Activated T-helper 1 cell treated with anti-CD3 and anti-CD28 coated beads, Interleukin-12 subunit alpha, Interleukin-12 subunit beta, Interleukin-2, Interleukin-4 antibody, amounts not matched to agents 30 ng/mL and 10 ng/mL and 1 ng/mL, durations not matched to agents 14 hours and 24 hours and 36 hours (primary cell): ENCODE measurements around the gene PITPNC1. TPM values are rescaled to one million over a fixed set of nuclear protein-coding genes. Genes with fewer than 3 reads are reported as not detected.

Source experiments
- DNase-seq: peaks from one replicate; pipeline ENCODE4 v3.0.0; 2021; ENCODE audit warnings: low spot score
- H3K27ac Mint-ChIP-seq: one replicate; pipeline ENCODE4 v1.8.0; 2021; ENCODE audit warnings: mild to moderate bottlenecking, mixed read lengths
- H3K27me3 Mint-ChIP-seq: one replicate; pipeline ENCODE4 v1.8.0; 2022; ENCODE audit warnings: mild to moderate bottlenecking, moderate library complexity, mixed read lengths; ENCODE audit not compliant: insufficient read depth
- H3K36me3 Mint-ChIP-seq: one replicate; pipeline ENCODE4 v1.8.0; 2021; ENCODE audit warnings: low read depth, mixed read lengths
- H3K4me1 Mint-ChIP-seq: one replicate; pipeline ENCODE4 v1.8.0; 2021; ENCODE audit warnings: low read depth, mixed read lengths
- H3K4me3 Mint-ChIP-seq: one replicate; pipeline ENCODE4 v1.8.0; 2021; ENCODE audit warnings: mild to moderate bottlenecking, moderate library complexity, mixed read lengths
- H3K9me3 Mint-ChIP-seq: one replicate; pipeline ENCODE4 v1.8.0; 2021; ENCODE audit warnings: mixed read lengths
- intact Hi-C: fragments of 100-400 bp; cut with micrococcal nuclease; formaldehyde crosslinking; loops from one replicate; pipeline ENCODE4 v1.15.1; 2024
- total RNA-seq: library from RNA; stranded (reverse); gene quantifications from 2 replicates; pipeline ENCODE4 v1.2.3, GENCODE V29; 2022

Gene PITPNC1
- total RNA-seq, 1 donor from 2014 or later, result 17.7 TPM

- Mint-ChIP-seq H3K9me3 (no peaks in the 10 kb centered on the region), H3K27me3 (no peaks in the 10 kb centered on the region), H3K27ac (no peak overlapping the region), H3K36me3 (no peaks in the 10 kb centered on the region), H3K4me1 (peaks cover 7% of the 10 kb centered on the region), H3K4me3 (no peak overlapping the region)
- DNase-seq, result no peak
- intact Hi-C loops, result no loop called here
Observed at GRCh38 chr17:67525239-67526135, 148.4 kb downstream of the PITPNC1 start.

GRCh38 chr17:67526700-67527099, 149.6 kb downstream of the PITPNC1 start:
- intact Hi-C loops, result no loop called here
- DNase-seq, result no peak
- H3K4me1 Mint-ChIP-seq, result no peaks in the 10 kb centered on the region
- H3K27me3 Mint-ChIP-seq, result no peaks in the 10 kb centered on the region
- no peaks in the 10 kb centered on the region for H3K36me3 Mint-ChIP-seq
- H3K27ac Mint-ChIP-seq, result no peak overlapping the region
- no peak overlapping the region for H3K4me3 Mint-ChIP-seq
- H3K9me3 Mint-ChIP-seq, result no peaks in the 10 kb centered on the region

DNA sequence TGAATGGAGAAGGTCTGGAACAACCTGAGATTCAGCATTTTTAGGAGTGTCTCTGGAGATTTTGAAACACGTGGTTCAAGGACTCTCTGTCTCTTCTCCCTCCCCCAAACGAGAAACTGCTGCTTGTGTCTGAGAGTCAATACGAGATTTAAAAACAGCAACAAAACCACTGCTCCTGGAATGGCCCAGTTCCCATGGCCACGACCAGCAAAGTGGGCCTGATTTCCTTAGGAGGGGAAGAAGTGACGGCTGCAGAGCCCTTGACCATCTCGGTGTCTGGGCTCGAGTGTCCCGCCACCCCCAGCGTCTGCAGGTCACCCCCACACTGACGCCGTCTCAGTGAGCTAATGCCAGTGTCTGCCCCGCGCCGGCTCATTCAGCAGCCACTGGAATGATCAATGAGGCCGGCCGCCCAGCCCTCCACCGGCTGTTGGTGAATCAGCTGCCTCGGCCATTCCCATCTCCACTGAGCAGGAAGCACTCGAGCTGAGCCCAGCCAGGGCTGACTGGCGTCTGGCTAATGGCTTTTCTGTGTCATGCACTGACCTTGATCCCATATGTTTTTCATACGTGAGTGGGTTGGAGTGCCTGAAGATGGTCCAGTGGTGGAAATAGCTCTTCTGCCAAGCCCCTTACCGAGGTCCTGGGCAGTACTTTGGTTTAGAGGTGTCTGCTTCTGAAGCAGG, 151.8 kb downstream of the PITPNC1 start:
- intact Hi-C loops, result no loop called here

DNA sequence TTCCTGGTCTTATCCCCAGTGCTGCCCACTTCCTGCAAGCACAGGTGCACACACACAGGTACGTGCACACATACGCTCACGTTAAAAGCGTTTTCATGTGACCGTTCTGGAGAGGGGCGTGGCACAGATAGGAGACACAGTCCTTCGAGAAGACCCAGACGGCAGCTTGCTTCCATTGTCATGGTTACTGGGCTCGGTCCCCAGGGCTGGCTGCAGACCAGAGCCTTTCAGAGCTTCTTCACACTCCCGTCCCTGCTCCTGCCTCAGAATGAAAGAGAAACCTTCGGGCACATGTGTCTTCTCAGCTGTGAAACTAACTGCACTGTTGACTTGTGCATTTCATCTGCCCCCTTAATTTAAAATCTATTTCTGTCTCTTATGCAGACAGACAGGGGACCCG, 154.2 kb downstream of the PITPNC1 start:
- no peak overlapping the region for H3K4me3 Mint-ChIP-seq
- H3K27ac Mint-ChIP-seq, result no peak overlapping the region
- intact Hi-C loops, result no loop called here
- peaks cover 4% of the 10 kb centered on the region for H3K36me3 Mint-ChIP-seq
- H3K27me3 Mint-ChIP-seq, result no peaks in the 10 kb centered on the region
- no peaks in the 10 kb centered on the region for H3K9me3 Mint-ChIP-seq
- no peak for DNase-seq
- H3K4me1 Mint-ChIP-seq, result no peaks in the 10 kb centered on the region

More for the DNA sequence above, 151.8 kb downstream of the PITPNC1 start:
- no peak overlapping the region for H3K4me3 Mint-ChIP-seq
- H3K4me1 Mint-ChIP-seq, result no peaks in the 10 kb centered on the region
- no peaks in the 10 kb centered on the region for H3K9me3 Mint-ChIP-seq
- H3K27ac Mint-ChIP-seq, result no peak overlapping the region
- no peak for DNase-seq
- no peaks in the 10 kb centered on the region for H3K27me3 Mint-ChIP-seq
- H3K36me3 Mint-ChIP-seq, result no peaks in the 10 kb centered on the region

DNA sequence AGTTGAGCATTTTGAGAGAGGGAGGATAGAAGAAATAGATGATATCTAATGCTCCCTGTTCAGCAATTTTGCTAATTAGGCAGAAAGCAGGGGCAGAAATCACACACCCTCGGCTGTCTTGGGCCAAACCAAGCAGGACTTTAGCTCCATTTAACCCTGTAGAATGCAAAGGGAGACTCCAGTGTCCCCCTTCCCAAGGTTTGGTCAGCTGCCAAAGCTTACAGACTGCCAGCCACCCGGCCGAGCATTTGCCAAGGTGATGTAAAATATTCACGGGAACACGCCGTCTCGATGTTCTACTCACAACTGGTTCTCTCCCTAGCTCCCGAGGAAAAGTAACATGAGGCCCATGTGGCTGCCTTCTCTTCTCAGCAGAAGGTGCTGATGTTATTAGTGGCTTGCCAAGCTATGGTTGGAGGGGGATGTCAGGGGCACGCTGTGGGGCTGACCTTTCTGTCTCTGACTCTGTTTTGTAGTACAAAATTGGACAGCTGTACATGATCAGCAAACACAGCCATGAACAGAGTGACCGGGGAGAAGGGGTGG, 155.3 kb downstream of the PITPNC1 start:
- no peaks in the 10 kb centered on the region for H3K9me3 Mint-ChIP-seq
- intact Hi-C loops, result no loop called here
- no peak overlapping the region for H3K27ac Mint-ChIP-seq
- H3K4me1 Mint-ChIP-seq, result no peaks in the 10 kb centered on the region
- H3K36me3 Mint-ChIP-seq, result peaks cover 6% of the 10 kb centered on the region
- no peak overlapping the region for H3K4me3 Mint-ChIP-seq
- no peaks in the 10 kb centered on the region for H3K27me3 Mint-ChIP-seq
- no peak for DNase-seq

GRCh38 chr17:67534941-67535340, 157.9 kb downstream of the PITPNC1 start:
- Mint-ChIP-seq H3K4me1 (no peaks in the 10 kb centered on the region), H3K36me3 (peaks cover 6% of the 10 kb centered on the region), H3K27ac (no peak overlapping the region), H3K4me3 (no peak overlapping the region), H3K27me3 (no peaks in the 10 kb centered on the region), H3K9me3 (no peaks in the 10 kb centered on the region)
- intact Hi-C loops, result no loop called here
- no peak for DNase-seq

DNA sequence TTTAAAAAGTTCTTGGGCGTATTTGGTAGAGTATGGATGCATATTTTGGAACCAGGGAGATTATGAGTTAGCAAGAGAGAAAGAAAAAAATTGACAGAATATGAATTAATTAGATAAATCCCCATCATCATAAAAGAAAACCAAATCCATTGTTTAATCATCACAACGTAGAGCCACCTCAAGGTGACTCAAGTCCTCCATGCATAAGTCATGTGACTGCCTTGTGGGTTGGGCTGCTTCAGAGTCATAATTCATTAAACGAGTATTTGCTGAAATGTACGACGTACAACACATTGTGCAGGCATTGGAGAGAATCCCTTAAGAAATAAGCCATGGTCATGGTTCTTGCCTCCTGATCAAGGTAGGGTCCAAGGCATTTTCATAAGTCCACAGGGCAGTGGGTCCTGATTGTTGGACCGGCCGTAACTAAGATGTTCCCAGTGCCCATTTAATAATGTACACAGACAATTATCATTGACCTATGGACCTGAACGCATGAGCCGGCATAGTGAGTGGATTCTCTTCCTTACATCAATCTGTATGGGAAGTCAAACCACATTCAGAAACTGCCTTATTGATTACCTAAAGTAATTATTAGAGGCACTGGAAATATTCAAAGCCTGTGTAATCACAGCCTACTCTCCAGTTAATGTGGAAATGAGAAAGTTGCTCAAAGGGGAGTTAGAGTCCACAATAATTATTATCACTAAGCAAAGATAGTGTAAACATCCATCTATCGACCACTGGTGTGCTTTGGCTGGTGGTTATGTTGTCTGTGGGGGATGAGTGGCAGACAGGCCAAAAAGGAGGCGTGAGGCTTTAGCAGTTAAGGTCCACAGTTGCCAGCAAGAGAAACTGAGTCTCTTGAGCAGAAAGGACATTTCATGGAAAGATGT, 165.4 kb downstream of the PITPNC1 start:
- H3K9me3 Mint-ChIP-seq, result no peaks in the 10 kb centered on the region

GRCh38 chr17:67544364-67544955, 167.4 kb downstream of the PITPNC1 start:
- Mint-ChIP-seq H3K36me3 (no peaks in the 10 kb centered on the region), H3K4me1 (peaks cover 2% of the 10 kb centered on the region), H3K27me3 (no peaks in the 10 kb centered on the region), H3K27ac (no peak overlapping the region), H3K4me3 (no peak overlapping the region), H3K9me3 (no peaks in the 10 kb centered on the region)
- intact Hi-C loops, result no loop called here
- DNase-seq, result no peak

More for the DNA sequence above, 165.4 kb downstream of the PITPNC1 start:
- no peaks in the 10 kb centered on the region for H3K36me3 Mint-ChIP-seq
- no peak overlapping the region for H3K4me3 Mint-ChIP-seq
- intact Hi-C loops, result no loop called here
- no peaks in the 10 kb centered on the region for H3K27me3 Mint-ChIP-seq
- no peak for DNase-seq
- no peaks in the 10 kb centered on the region for H3K4me1 Mint-ChIP-seq
- H3K27ac Mint-ChIP-seq, result no peak overlapping the region

DNA sequence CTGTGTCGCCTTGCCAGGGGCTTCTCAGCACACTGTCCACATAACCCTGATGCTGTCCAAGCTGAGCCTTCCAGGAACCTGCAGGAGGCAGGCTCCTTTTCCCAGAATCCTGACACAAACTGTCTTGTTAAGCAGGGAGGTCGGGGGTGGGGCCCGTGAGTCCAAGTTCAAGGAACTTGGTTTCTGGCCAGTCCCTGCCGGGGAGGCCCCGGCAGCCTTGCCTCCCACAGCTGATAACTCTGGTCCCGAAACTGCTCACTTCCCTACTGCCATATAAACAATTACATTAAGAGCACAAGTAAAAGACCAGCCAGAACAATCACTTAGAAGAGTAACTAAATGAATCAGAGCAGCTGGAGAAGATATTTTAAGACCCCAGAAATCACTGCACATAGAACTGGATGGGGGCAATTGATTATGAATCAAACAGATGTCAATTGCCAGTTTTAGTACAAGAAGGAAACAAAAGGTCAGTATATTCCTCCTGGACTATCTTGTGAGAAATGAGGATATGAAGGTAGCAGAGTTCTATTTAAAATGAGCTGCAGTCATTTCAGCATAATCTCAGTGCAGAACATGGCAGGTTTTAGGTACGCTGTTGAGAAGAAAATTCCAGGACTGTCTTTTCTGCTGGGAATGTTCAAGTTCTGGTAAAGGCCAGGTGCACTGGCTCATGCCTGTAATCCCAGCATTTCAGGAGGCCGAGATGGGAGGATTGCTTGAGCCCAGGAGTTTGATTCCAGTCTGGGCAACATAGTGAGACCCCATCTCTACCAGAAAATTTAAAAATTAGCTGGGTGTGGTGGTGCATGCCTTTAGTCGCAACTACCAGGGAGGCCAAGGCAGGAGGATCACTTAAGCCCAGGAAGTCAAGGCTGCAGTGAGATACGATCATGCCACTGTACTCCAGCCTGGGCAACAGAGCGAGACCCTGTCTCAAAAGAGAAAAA, 169.8 kb downstream of the PITPNC1 start:
- no peak for DNase-seq
- no peaks in the 10 kb centered on the region for H3K27me3 Mint-ChIP-seq
- H3K4me1 Mint-ChIP-seq, result peaks cover 7% of the 10 kb centered on the region
- no peak overlapping the region for H3K4me3 Mint-ChIP-seq
- H3K36me3 Mint-ChIP-seq, result no peaks in the 10 kb centered on the region
- no peaks in the 10 kb centered on the region for H3K9me3 Mint-ChIP-seq
- no peak overlapping the region for H3K27ac Mint-ChIP-seq
- intact Hi-C loops, result no loop called here

DNA sequence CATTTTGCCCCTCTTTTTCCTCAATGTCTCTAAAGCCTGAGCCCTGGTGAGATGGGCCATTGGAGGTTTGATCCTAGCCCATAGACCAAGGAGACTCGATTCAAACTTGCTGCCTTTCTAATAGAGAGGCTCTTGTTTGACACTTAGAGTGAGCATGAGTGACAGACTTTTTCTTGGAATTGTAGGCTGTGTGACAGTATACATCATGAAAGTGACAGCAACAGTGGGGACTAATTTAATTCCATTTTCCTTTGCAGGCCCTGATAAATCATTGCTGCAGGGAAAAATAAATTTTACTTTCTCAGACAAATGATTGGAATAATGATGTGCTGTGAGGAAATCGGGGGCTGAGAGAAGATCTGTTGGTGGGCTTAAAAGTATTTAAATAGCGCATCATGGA, 171.6 kb downstream of the PITPNC1 start:
- intact Hi-C loops, result no loop called here
- H3K9me3 Mint-ChIP-seq, result no peaks in the 10 kb centered on the region
- H3K36me3 Mint-ChIP-seq, result no peaks in the 10 kb centered on the region
- no peak overlapping the region for H3K27ac Mint-ChIP-seq
- H3K4me3 Mint-ChIP-seq, result no peak overlapping the region
- peaks cover 7% of the 10 kb centered on the region for H3K4me1 Mint-ChIP-seq
- no peaks in the 10 kb centered on the region for H3K27me3 Mint-ChIP-seq
- no peak for DNase-seq

DNA sequence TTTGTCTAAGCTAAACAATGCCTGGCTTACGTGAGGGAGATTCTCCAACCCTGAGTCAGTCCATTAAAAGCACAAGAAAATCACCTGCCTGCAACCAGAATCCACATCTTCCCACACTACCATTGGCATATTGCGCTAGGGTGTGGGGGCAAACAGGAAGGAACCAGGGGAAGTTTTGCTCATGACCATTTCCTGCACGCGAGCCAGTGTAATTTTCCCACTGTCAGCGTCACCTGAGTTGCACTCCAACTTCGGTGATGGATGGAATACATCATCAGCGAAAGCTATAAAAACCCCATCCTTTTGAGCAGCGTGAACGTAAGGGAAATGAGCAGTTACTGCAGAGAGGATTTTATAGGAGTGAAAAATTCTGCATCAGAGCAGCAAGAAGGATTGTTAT, 172.7 kb downstream of the PITPNC1 start:
- Mint-ChIP-seq H3K27me3 (no peaks in the 10 kb centered on the region), H3K4me3 (no peak overlapping the region), H3K4me1 (peaks cover 7% of the 10 kb centered on the region), H3K27ac (no peak overlapping the region), H3K9me3 (no peaks in the 10 kb centered on the region), H3K36me3 (peaks cover 2% of the 10 kb centered on the region)
- intact Hi-C loops, result no loop called here
- DNase-seq, result no peak
